Loucy (cell line): ENCODE data around the gene PNLIPRP2.

Experiments
- H2AFZ ChIP-seq: fragments of 200-600 bp; sonication (generic); 2 replicates; pipeline ENCODE4 v1.6.0; 2016; ENCODE audit warnings: antibody characterized with exemption, mild to moderate bottlenecking, low read length, moderate library complexity
- H3F3A ChIP-seq: fragments of 200-600 bp; 2 replicates; pipeline ENCODE4 v1.6.0; 2016; ENCODE audit warnings: antibody characterized with exemption, low read depth, mild to moderate bottlenecking
- H3K27me3 ChIP-seq: fragments of 200-600 bp; sonication (generic); 2 replicates; pipeline ENCODE4 v1.6.1; 2014; ENCODE audit warnings: low read length, mild to moderate bottlenecking; ENCODE audit not compliant: insufficient read depth, poor library complexity, severe bottlenecking
- H3K36me3 ChIP-seq: fragments of 200-600 bp; sonication (generic); 2 replicates; pipeline ENCODE4 v1.6.1; 2016; ENCODE audit warnings: low read length; ENCODE audit not compliant: insufficient read depth
- H3K4me1 ChIP-seq: fragments of 200-600 bp; sonication (generic); 2 replicates; pipeline ENCODE4 v1.5.1; 2014; ENCODE audit warnings: low read length, mild to moderate bottlenecking; ENCODE audit not compliant: insufficient read depth, poor library complexity, severe bottlenecking
- H3K4me2 ChIP-seq: fragments of 200-600 bp; sonication (generic); 2 replicates; pipeline ENCODE4 v1.6.0; 2014; ENCODE audit warnings: antibody characterized with exemption, low read length, low read depth, mild to moderate bottlenecking; ENCODE audit not compliant: poor library complexity, severe bottlenecking
- H3K4me3 ChIP-seq: fragments of 200-600 bp; sonication (generic); 2 replicates; pipeline ENCODE4 v1.5.1; 2014; ENCODE audit warnings: low read length, mild to moderate bottlenecking, mixed read lengths; ENCODE audit not compliant: poor library complexity, severe bottlenecking
- H3K79me2 ChIP-seq: fragments of 200-600 bp; sonication (generic); 2 replicates; pipeline ENCODE4 v1.6.1; 2014; ENCODE audit warnings: low read length; ENCODE audit not compliant: insufficient read depth
- H3K9ac ChIP-seq: fragments of 200-600 bp; sonication (generic); 2 replicates; pipeline ENCODE4 v1.6.0; 2014; ENCODE audit warnings: mild to moderate bottlenecking, low read depth, low read length, moderate library complexity; ENCODE audit not compliant: poor library complexity, severe bottlenecking
- H3K9me2 ChIP-seq: fragments of 200-600 bp; sonication (generic); replicated peaks from 2 replicates; pipeline ENCODE4 v1.6.1; 2016; ENCODE audit warnings: low read depth, low read length, mixed read lengths
- H3K9me3 ChIP-seq: fragments of 200-600 bp; sonication (generic); 2 replicates; pipeline ENCODE4 v1.6.1; 2014; ENCODE audit warnings: mild to moderate bottlenecking, antibody characterized with exemption, low read length, low read depth; ENCODE audit not compliant: insufficient read depth
- H4K20me1 ChIP-seq: fragments of 200-600 bp; sonication (generic); 2 replicates; pipeline ENCODE4 v1.6.0; 2014; ENCODE audit warnings: antibody characterized with exemption, low read length, mild to moderate bottlenecking; ENCODE audit not compliant: insufficient read depth, poor library complexity, severe bottlenecking
- CTCF ChIP-seq: fragments of 200-600 bp; sonication (generic); conservative IDR thresholded peaks from 2 replicates; pipeline ENCODE4 v1.5.1; 2014; ENCODE audit warnings: mild to moderate bottlenecking, antibody characterized with exemption, low read length
- EZH2phosphoT487 ChIP-seq: fragments of 200-600 bp; IDR thresholded peaks from 2 replicates; pipeline ENCODE4 v1.6.1; 2018; ENCODE audit warnings: antibody characterized with exemption, mild to moderate bottlenecking, moderate library complexity, borderline replicate concordance

The PNLIPRP2 gene

GRCh38 chr10:116684781-116685180 lies 64.0 kb downstream of the PNLIPRP2 start:
- Histone ChIP-seq H3K27me3 (no peaks in the 10 kb centered on the region), H3K4me2 (no peak overlapping the region), H3K9ac (no peak overlapping the region), H3K9me3 (no peaks in the 10 kb centered on the region), H4K20me1 (no peaks in the 10 kb centered on the region), H3K9me2 (no peaks in the 10 kb centered on the region), H3K4me1 (no peaks in the 10 kb centered on the region), H3F3A (no peaks in the 10 kb centered on the region), H2AFZ (no peak overlapping the region), H3K4me3 (no peak overlapping the region), H3K79me2 (no peaks in the 10 kb centered on the region), H3K36me3 (no peaks in the 10 kb centered on the region)
- TF ChIP-seq EZH2phosphoT487 = no peak
- TF ChIP-seq CTCF = no peak

GRCh38 chr10:116685807-116686206 lies 65.1 kb downstream of the PNLIPRP2 start:
- no peaks in the 10 kb centered on the region for H3F3A ChIP-seq
- no peak for TF ChIP-seq CTCF
- TF ChIP-seq EZH2phosphoT487 = no peak

GRCh38 chr10:116686632-116687031 lies 65.9 kb downstream of the PNLIPRP2 start:
- no peaks in the 10 kb centered on the region for H3K79me2 ChIP-seq
- H3F3A ChIP-seq = no peaks in the 10 kb centered on the region
- H3K9me2 ChIP-seq = no peaks in the 10 kb centered on the region
- no peaks in the 10 kb centered on the region for H3K36me3 ChIP-seq
- no peaks in the 10 kb centered on the region for H3K9me3 ChIP-seq
- no peaks in the 10 kb centered on the region for H4K20me1 ChIP-seq
- H3K27me3 ChIP-seq = no peaks in the 10 kb centered on the region
- H3K4me2 ChIP-seq = no peak overlapping the region
- no peak overlapping the region for H3K9ac ChIP-seq
- H3K4me1 ChIP-seq = no peaks in the 10 kb centered on the region
- H3K4me3 ChIP-seq = no peak overlapping the region
- TF ChIP-seq CTCF (no peak), EZH2phosphoT487 (no peak)
- no peak overlapping the region for H2AFZ ChIP-seq

More at GRCh38 chr10:116685807-116686206, 65.1 kb downstream of the PNLIPRP2 start:
- H3K9me2 ChIP-seq = no peaks in the 10 kb centered on the region
- H4K20me1 ChIP-seq = no peaks in the 10 kb centered on the region
- H2AFZ ChIP-seq = no peak overlapping the region
- H3K36me3 ChIP-seq = no peaks in the 10 kb centered on the region
- H3K4me3 ChIP-seq = no peak overlapping the region
- H3K4me2 ChIP-seq = no peak overlapping the region
- no peaks in the 10 kb centered on the region for H3K79me2 ChIP-seq
- H3K4me1 ChIP-seq = no peaks in the 10 kb centered on the region
- no peaks in the 10 kb centered on the region for H3K9me3 ChIP-seq
- no peak overlapping the region for H3K9ac ChIP-seq
- no peaks in the 10 kb centered on the region for H3K27me3 ChIP-seq
